ENCODE results near the gene GAREM2.

Gene GAREM2

GRCh38 chr2:26237868-26238267 lies 65.0 kb downstream of the GAREM2 start:
- DNase-seq (ENCODE audit: low spot score) = no peak

GRCh38 chr2:26238311-26238958 lies 65.5 kb downstream of the GAREM2 start:
- no peak for DNase-seq (ENCODE audit: low spot score)
